EH (cell line): ENCODE data around the gene SPNS1.
A peak's percentile ranks its signal among the peaks of the same experiment; 100 is the strongest.
"Not testable (repeated sequence)": the region's sequence is repeated elsewhere in the genome, so short reads cannot be mapped to it uniquely, and the experiment has no call there.

ENCODE experiments used
- DNase-seq: peaks from one replicate; pipeline ENCODE4 v3.0.0-alpha.2; 2015; ENCODE audit warnings: low read depth

The SPNS1 gene, protein sequence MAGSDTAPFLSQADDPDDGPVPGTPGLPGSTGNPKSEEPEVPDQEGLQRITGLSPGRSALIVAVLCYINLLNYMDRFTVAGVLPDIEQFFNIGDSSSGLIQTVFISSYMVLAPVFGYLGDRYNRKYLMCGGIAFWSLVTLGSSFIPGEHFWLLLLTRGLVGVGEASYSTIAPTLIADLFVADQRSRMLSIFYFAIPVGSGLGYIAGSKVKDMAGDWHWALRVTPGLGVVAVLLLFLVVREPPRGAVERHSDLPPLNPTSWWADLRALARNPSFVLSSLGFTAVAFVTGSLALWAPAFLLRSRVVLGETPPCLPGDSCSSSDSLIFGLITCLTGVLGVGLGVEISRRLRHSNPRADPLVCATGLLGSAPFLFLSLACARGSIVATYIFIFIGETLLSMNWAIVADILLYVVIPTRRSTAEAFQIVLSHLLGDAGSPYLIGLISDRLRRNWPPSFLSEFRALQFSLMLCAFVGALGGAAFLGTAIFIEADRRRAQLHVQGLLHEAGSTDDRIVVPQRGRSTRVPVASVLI

DNA sequence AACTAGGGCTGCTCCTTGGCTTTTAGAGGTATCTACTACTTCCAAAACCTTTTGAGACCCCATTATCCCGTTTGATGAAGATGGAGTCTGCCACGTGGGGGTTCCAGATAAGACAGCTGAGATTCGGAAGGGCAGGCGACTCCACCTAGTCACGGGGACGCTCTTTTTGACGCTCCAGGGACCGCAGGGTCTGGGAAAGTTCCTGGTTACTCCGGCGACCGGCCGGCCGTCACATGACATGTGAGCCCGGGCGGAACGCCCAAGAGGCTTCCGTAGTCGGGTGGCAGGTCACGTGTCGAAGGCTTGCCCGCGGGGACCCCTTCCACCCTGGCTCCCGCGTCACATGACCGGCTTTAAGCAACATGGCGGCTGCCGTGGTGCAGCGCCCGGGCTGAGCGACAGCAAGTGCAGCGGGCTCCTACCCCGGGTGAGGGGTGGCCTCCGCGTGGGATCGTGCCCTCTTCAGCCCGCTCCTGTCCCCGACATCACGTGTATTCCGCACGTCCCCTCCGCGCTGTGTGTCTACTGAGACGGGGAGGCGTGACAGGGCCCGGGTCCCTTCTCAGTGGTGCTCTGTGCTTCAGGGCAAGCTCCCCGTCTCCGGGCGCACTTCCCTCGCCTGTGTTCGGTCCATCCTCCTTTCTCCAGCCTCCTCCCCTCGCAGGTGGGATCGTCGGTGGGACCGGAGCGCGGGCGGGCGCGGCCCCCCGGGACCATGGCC, at the start of gene SPNS1:
SPNS1 (plus strand) TSS at position 342 of the 721 bp plus-strand sequence; CDS start at position 716, 374 bp downstream.
- DNase-seq: peak; percentile 97

DNA sequence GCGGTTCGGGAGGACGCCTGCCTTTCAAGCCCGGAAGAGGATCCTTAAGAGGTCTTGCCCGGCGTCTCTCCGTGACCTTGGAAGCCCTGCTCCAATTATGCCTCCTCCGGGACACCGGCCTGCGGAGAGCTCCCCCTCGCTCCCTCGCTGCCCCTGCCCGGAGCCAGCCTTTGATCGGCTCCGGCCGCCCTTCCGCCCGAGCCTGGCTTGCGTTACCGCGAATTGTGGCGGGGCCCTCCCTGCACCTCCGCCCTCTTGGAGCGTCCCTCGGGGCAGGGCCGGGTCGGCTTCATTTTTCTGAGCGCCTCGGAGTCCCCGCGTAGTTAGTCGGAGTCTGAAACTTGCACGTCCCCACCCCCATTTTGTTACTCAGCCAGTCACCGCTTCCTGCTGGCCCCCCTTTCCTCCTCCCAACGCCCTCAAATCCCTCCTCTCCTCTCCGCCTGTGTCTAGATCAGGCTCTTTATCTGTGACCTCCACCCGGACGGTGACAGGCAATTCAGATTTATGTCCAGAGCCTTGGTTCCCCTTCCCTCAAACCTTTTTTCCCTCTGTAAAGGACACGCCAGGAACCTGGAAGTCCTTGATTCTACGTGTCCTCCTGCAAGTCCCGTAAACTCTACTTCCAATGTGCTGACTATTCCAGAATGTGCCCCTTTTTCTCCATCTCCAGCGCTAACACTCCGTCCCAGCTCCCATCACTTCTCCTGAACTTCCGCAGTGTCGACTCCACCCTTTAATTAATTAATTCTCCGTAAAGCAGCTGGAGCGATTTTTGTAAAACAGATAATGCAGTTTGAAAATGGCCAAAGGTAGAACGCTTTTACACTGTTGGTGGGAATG, 49.0 kb upstream of the SPNS1 start:
- peak; percentile 88 for DNase-seq

DNA sequence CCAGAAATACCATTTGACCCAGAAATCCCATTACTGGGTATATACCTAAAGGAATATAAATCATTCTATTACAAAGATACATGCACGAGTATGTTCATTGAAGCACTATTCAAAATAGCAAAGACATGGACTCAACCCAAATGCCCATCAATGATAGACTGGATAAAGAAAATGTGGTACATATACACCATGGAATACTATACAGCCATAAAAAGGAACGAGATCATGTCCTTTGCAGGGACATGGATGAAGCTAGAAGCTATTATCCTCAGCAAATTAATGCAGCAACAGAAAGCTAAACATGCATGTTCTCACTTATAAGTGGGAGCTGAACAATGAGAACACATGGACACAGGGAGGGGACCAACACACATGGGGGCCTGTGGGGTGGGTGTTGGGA, 48.3 kb upstream of the SPNS1 start:
- DNase-seq: not testable (repeated sequence)

DNA sequence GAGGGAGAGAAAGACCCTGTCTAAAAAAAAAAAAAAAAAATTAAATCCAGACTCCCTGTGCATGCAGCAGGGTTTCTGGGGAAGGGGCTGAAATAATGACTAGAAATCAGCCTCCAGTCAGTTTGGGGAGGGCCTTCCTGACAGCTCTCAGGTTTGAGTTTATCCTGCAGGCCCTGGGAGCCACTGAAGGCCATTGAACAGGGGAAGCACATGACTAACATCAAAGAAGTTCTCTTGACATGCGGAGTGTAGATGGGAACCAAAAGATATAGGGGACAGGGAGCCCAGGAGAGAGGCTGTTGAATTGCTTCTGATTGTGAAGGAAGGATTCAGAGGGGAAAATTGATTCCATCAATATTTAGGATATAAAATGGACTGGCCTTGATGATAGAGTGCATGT, 46.8 kb upstream of the SPNS1 start:
- no peak for DNase-seq

DNA sequence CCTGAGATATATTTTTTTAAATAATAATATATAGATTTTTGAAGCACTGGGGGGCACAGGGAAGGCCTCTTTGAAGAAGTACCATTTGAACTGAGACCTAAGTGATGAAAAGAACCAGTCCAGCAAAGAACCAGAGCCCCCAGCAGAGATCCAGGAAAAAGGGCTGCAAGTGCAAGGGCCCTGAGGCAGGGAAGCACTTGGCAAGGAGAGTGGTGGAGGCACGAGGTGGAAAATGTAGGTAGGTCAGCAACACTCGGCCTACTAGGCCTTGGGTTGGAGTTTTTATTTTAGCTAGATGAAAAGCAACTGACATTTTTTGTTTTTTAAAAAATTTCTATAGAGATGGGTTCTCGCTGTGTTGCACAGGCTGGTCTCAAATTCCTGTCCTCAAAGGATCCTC, 44.4 kb upstream of the SPNS1 start:
- no peak for DNase-seq

DNA sequence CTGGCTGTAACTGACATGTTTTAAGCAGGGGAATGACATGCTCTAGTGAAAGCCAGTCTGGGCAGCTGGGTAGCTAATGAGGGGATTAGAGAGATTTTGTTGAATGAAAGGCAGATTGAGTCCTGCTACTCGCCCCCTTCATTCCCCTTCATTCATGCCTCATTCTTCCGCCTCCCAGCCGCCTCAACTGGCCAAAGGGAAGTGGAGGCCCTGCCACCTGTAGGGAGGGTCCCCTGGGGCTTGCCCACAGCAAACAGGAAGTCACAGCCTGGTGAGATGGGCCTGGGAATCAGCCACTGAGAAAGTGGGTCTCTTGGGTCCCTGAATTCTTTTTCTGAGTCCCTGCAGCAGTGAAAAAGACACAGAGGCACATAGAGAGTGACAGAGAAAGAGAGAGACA, 43.9 kb upstream of the SPNS1 start:
- no peak for DNase-seq

DNA sequence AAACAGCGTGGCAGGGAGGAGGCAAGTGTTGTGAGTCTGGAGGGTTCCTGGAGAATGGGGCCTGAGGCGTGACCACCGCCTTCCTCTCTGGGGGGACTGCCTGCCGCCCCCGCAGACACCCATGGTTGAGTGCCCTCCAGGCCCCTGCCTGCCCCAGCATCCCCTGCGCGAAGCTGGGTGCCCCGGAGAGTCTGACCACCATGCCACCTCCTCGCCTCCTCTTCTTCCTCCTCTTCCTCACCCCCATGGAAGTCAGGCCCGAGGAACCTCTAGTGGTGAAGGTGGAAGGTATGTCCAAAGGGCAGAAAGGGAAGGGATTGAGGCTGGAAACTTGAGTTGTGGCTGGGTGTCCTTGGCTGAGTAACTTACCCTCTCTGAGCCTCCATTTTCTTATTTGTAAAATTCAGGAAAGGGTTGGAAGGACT, 42.8 kb upstream of the SPNS1 start, which contains the start of gene CD19:
CD19 (plus strand) TSS at position 171 of the 425 bp plus-strand sequence; CDS start at position 201, 30 bp downstream.
- DNase-seq: no peak

DNA sequence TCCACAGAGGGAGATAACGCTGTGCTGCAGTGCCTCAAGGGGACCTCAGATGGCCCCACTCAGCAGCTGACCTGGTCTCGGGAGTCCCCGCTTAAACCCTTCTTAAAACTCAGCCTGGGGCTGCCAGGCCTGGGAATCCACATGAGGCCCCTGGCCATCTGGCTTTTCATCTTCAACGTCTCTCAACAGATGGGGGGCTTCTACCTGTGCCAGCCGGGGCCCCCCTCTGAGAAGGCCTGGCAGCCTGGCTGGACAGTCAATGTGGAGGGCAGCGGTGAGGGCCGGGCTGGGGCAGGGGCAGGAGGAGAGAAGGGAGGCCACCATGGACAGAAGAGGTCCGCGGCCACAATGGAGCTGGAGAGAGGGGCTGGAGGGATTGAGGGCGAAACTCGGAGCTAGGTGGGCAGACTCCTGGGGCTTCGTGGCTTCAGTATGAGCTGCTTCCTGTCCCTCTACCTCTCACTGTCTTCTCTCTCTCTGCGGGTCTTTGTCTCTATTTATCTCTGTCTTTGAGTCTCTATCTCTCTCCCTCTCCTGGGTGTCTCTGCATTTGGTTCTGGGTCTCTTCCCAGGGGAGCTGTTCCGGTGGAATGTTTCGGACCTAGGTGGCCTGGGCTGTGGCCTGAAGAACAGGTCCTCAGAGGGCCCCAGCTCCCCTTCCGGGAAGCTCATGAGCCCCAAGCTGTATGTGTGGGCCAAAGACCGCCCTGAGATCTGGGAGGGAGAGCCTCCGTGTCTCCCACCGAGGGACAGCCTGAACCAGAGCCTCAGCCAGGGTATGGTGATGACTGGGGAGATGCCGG, 42.0 kb upstream of the SPNS1 start:
- no peak for DNase-seq

DNA sequence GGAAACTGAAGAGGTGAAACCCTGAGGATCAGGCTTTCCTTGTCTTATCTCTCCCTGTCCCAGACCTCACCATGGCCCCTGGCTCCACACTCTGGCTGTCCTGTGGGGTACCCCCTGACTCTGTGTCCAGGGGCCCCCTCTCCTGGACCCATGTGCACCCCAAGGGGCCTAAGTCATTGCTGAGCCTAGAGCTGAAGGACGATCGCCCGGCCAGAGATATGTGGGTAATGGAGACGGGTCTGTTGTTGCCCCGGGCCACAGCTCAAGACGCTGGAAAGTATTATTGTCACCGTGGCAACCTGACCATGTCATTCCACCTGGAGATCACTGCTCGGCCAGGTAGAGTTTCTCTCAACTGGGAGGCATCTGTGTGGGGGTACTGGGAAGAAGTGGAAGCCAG, 41.4 kb upstream of the SPNS1 start:
- no peak for DNase-seq

DNA sequence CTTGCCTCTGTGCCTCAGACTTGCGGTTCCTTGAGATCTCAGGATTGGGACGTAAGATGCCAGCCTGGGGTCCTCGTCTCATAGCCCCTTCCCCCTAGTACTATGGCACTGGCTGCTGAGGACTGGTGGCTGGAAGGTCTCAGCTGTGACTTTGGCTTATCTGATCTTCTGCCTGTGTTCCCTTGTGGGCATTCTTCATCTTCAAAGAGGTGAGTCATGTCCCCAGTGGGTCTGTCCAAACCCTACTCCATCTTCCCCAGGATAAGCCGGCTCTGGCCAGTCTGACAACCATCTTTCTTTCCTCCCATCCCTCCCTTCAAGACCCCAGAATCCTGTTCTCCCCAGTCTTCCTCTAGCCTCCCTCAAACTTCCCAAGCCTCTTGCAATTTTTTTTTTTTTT, 39.2 kb upstream of the SPNS1 start:
- peak; percentile 10 for DNase-seq

DNA sequence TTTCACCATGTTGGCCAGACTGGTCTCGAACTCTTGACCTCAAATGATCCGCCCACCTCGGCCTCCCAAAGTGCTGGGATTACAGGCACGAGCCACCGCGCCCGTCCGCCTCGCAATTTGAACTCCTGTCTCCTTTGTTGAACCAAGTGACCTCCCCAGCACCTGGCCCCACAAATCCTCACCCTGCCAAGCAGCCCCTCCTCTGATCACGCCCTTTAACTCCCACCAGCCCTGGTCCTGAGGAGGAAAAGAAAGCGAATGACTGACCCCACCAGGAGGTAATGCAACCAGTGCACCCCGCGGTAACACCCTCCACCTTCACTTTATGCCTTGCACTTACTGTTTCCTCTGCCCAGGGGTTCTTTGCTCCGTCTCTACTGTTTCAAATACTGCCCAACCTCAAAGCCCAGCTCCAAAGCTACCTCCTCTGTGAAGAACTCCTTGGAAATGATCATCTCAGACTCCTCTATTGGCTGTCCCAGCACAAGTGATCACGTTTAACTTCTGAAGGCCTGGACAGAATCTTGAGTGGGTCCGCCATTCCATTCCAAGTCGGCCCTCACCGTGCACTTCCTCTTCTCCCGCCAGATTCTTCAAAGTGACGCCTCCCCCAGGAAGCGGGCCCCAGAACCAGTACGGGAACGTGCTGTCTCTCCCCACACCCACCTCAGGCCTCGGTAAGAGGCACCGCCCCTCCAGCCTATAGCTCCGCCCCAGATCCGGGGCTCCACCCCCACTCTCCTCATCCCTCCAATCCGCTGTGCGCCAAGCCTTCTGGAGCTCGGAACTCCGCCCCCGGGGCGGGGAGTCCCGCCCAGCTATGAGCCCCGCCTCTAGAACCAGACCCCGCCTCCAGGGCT, 38.4 kb upstream of the SPNS1 start:
- DNase-seq: peak; percentile 72

DNA sequence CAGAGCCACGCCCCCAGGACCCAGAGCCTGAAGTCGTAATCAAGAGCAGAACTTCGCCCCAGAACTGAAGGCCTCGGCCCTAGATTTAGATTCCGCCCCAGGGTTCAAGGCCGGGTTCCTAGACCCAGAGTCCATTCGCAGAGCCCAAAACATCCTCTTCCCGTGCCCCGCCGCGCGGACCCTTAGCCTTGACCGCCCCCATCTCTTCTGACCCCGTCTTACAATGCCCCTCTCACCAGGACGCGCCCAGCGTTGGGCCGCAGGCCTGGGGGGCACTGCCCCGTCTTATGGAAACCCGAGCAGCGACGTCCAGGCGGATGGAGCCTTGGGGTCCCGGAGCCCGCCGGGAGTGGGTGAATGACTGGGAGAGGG, 37.8 kb upstream of the SPNS1 start:
- DNase-seq: no peak

DNA sequence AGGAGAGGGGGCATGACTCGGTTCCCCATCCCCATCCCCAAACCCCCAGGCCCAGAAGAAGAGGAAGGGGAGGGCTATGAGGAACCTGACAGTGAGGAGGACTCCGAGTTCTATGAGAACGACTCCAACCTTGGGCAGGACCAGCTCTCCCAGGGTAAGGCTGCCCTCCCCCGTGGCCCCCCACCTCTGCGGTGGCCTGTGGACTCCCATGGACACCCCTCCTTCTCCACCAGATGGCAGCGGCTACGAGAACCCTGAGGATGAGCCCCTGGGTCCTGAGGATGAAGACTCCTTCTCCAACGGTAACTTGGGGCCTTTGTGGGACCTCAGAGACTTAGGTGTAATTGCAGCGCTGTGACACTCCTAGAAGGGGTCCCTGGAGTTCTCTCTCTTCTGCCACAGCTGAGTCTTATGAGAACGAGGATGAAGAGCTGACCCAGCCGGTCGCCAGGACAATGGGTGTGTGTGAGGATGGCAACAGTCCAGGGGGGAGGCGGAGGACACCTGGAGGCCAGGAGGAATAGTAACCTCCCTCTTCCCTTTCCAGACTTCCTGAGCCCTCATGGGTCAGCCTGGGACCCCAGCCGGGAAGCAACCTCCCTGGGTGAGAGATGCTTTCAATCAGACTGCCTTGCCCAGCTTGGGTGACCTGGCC, 37.2 kb upstream of the SPNS1 start:
- DNase-seq: no peak

DNA sequence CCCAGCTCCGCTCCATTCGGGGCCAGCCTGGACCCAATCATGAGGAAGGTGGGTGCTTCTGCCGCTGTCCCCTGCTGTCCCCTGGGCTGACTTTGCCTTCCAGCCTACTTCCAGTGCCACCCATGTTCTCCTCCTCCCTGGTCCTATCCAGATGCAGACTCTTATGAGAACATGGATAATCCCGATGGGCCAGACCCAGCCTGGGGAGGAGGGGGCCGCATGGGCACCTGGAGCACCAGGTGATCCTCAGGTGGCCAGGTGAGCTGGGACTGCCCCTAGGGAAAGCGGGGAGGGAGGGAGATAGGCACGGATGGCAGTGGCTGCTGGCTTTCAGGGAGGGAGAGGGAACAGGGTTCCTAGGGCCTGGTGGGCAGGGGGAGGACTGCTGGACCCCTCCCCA, 35.9 kb upstream of the SPNS1 start:
- no peak for DNase-seq

DNA sequence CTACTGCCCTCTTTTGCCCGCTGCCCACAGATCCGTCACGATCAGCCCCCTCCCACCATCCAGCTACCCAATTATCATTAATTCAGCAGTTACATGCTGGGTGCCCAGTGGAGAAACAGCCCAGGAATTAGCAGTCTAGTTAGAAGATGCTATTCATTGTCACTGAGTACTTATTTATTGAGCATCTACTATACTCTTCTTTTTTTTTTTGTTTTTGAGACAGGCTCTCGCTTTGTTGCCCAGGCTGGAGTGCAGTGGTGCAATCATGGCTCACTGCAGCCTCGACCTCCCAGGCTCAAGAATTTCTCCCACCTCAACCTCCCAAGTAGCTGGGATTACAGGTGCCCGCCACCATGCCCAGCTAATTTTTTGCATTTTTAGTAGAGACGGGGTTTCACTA, 34.8 kb upstream of the SPNS1 start:
- DNase-seq: not testable (repeated sequence)

DNA sequence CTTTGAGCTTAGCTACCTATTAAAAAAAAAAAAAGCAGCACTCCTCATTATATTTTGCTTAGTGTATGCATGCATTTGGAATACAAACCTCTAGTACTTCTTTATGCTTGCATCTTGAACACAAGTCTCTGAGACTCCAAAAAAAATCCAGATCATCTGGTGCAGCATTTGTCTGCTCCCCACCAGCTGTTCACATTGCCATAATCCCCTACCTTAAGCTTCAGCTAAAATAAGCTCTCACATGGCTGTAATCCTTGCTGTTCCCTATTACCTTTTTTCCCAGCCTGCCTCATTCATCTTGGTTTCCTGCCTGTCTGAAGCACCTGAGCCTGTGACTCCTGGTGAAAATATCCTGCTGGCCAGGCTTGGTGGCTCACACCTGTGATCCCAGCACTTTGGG, 31.3 kb upstream of the SPNS1 start:
- DNase-seq: no peak

DNA sequence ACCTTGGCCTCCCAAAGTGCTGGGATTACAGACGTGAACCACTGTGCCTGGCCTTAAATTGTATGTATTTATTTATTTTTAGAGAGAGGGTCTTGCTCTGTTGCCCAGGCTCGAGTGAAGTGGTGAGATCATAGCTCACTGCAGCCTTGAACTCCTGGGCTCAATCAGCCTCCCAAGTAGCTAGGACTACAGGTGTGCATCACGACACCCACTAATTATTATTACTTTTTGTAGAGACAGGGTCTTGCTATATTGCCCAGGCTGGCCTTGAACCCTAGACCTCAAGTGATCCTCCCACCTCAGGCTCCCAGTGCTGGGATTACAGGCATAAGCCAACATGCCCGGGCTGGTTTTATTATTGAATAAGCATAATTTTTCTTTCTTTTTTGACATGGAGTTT, 27.9 kb upstream of the SPNS1 start:
- no peak for DNase-seq

DNA sequence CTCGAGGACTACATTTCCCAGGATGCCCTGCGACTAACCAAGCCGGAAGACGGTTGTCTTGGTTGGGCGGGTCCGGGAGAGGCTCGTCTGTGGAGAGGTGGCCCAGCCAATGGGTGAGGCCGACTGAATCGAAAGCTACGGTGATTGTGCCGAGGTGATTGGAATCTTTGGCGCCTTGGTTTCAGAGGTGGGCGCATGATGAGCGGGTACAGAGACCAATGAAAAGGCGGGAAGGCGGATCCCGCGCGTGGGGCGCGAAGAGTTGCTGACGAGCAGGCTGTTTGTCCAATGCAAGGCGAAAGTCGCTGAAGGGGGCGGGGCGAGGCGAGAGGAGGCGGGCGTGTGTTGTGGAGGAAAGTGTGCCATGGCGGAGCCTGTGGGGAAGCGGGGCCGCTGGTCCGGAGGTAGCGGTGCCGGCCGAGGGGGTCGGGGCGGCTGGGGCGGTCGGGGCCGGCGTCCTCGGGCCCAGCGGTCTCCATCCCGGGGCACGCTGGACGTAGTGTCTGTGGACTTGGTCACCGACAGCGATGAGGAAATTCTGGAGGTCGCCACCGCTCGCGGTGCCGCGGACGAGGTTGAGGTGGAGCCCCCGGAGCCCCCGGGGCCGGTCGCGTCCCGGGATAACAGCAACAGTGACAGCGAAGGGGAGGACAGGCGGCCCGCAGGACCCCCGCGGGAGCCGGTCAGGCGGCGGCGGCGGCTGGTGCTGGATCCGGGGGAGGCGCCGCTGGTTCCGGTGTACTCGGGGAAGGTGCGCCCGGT, 23.7 kb upstream of the SPNS1 start, which contains the start of gene NFATC2IP:
NFATC2IP (plus strand) TSS at position 290 of the 762 bp plus-strand sequence; CDS start at position 365, 75 bp downstream.
- DNase-seq: peak; percentile 100

DNA sequence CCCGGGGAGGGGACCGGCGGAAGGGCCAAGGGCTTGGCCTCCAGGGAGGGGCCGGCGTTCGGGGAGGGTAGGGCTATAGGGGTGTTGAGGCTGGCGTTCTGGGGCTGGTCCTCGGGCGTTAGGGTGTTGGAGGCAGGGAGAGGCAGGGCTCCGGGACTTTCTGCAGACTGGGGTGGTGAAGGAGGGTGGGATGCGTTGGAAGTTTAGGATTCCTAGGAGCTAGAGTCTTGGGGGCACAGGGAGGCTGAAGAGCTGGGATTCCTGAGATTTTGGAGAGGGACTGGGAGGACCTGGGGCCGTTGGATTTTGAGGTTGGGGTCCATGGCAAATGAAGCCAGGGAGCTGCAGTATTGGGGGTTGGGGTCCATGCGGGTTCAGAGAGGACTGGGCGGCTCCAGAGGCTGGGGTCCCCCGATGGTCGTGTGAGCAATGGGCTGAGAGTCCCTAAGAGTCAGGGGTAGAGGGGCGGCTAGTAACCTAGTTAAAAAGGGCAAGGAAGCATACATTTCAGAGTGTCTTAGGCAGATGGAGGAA, 23.1 kb upstream of the SPNS1 start:
- DNase-seq: peak; percentile 36
